CD14-positive monocyte (primary cell): ENCODE measurements around the gene UBL4A. TPM values are rescaled to one million over a fixed set of nuclear protein-coding genes. Genes with fewer than 3 reads are reported as not detected.

Experiments used
- DNase-seq, 3 donors: peaks; one replicate each; pipeline ENCODE4 v3.0.0-alpha.2; 2011 to 2022
- H2AFZ ChIP-seq: 2 replicates; pipeline ENCODE4 v1.6.0; 2012; ENCODE audit warnings: mild to moderate bottlenecking, low read depth, low read length, inconsistent platforms; ENCODE audit not compliant: insufficient read depth, poor library complexity, severe bottlenecking
- H3K27ac ChIP-seq, 2 donors: 1 replicate in 1 of 2; 2 replicates in 1 of 2; pipeline ENCODE4 v1.5.1; 2012 to 2013; ENCODE audit warnings: low read length in 2 of 2, control low read depth in 1 of 2, inconsistent platforms in 1 of 2, low read depth in 1 of 2, mild to moderate bottlenecking in 1 of 2
- H3K27me3 ChIP-seq, 2 donors: one replicate each; pipeline versions ENCODE4 v1.6.0 to v1.6.1; 2011 to 2013; ENCODE audit warnings: low read length in 2 of 2; ENCODE audit not compliant: control insufficient read depth in 2 of 2, insufficient read depth in 2 of 2
- H3K36me3 ChIP-seq, 2 donors: replicated peaks in 1 of 2; 1 replicate in 1 of 2; 2 replicates in 1 of 2; pipeline versions ENCODE4 v1.5.1 to v1.6.1; 2012 to 2013; ENCODE audit warnings: low read length in 2 of 2, control low read depth in 1 of 2, inconsistent platforms in 1 of 2, mild to moderate bottlenecking in 1 of 2; ENCODE audit not compliant: insufficient read depth in 2 of 2, control insufficient read depth in 1 of 2
- H3K4me1 ChIP-seq, 2 donors: 1 replicate in 1 of 2; 2 replicates in 1 of 2; pipeline versions ENCODE4 v1.5.1 to v1.6.1; 2012 to 2013; ENCODE audit warnings: low read length in 2 of 2, control low read depth in 1 of 2, inconsistent platforms in 1 of 2, mild to moderate bottlenecking in 1 of 2, moderate library complexity in 1 of 2; ENCODE audit not compliant: insufficient read depth in 2 of 2, control insufficient read depth in 1 of 2
- H3K4me2 ChIP-seq: replicated peaks from 2 replicates; pipeline ENCODE3; 2012; ENCODE audit warnings: low read length, moderate library complexity, mild to moderate bottlenecking; ENCODE audit not compliant: poor library complexity, severe bottlenecking; ENCODE audit errors: extremely low read depth
- H3K4me3 ChIP-seq, 3 experiments: fragments of 200-600 bp in 1 of 3; sonication (generic) in 1 of 3; replicated peaks in 1 of 3; 1 replicate in 2 of 3; 2 replicates in 1 of 3; pipeline ENCODE4 v1.5.1; 2011 to 2013; ENCODE audit warnings: low read length in 3 of 3, mild to moderate bottlenecking in 3 of 3, control low read depth in 2 of 3, low read depth in 2 of 3, inconsistent platforms in 1 of 3, moderate library complexity in 1 of 3
- H3K79me2 ChIP-seq: 2 replicates; pipeline ENCODE4 v1.6.0; 2012; ENCODE audit warnings: mild to moderate bottlenecking, control low read depth, inconsistent platforms, low read length, moderate library complexity; ENCODE audit not compliant: insufficient read depth
- H3K9ac ChIP-seq: 2 replicates; pipeline ENCODE4 v1.6.0; 2017; ENCODE audit warnings: low read length, mild to moderate bottlenecking; ENCODE audit not compliant: insufficient read depth, poor library complexity, severe bottlenecking
- H3K9me3 ChIP-seq, 2 donors: replicated peaks in 1 of 2; 1 replicate in 1 of 2; 2 replicates in 1 of 2; pipeline versions ENCODE4 v1.5.1 to v1.6.1; 2012 to 2013; ENCODE audit warnings: low read length in 2 of 2, control low read depth in 1 of 2; ENCODE audit not compliant: control insufficient read depth in 1 of 2, insufficient read depth in 1 of 2
- H4K20me1 ChIP-seq: 2 replicates; pipeline ENCODE4 v1.6.0; 2012; ENCODE audit warnings: mild to moderate bottlenecking, low read length, control low read depth, moderate library complexity; ENCODE audit not compliant: insufficient read depth
- H3K27ac Mint-ChIP-seq, 7 donors: one replicate each; pipeline ENCODE4 v1.8.0; 2020; ENCODE audit warnings: mild to moderate bottlenecking in 7 of 7, mixed read lengths in 7 of 7, moderate library complexity in 6 of 7, inconsistent platforms in 2 of 7
- H3K27me3 Mint-ChIP-seq, 3 donors: one replicate each; pipeline ENCODE4 v1.8.0; 2021 to 2022; ENCODE audit warnings: low read depth in 3 of 3, mild to moderate bottlenecking in 3 of 3, mixed read lengths in 3 of 3, moderate library complexity in 3 of 3, inconsistent platforms in 1 of 3
- H3K36me3 Mint-ChIP-seq, 2 donors: one replicate each; pipeline ENCODE4 v1.8.0; 2020; ENCODE audit warnings: mixed read lengths in 2 of 2, inconsistent platforms in 1 of 2, mild to moderate bottlenecking in 1 of 2
- H3K4me1 Mint-ChIP-seq: one replicate; pipeline ENCODE4 v1.8.0; 2020; ENCODE audit warnings: mild to moderate bottlenecking, mixed read lengths
- H3K4me3 Mint-ChIP-seq, 2 donors: one replicate each; pipeline ENCODE4 v1.8.0; 2020; ENCODE audit warnings: mild to moderate bottlenecking in 2 of 2, mixed read lengths in 2 of 2, moderate library complexity in 1 of 2
- H3K9me3 Mint-ChIP-seq, 7 donors: one replicate each; pipeline ENCODE4 v1.8.0; 2020 to 2022; ENCODE audit warnings: mixed read lengths in 7 of 7, mild to moderate bottlenecking in 6 of 7, moderate library complexity in 6 of 7, inconsistent platforms in 2 of 7
- WGBS: methylation state at CpG from one replicate; pipeline ENCODE4 v1.1.5; 2013; ENCODE audit warnings: missing lambda C conversion rate; ENCODE audit not compliant: insufficient coverage; 5-methylcytosine and 5-hydroxymethylcytosine counted together
- intact Hi-C, 2 donors: fragments of 100-400 bp; cut with micrococcal nuclease; formaldehyde crosslinking; loops; one replicate each; pipeline versions ENCODE4 v1.15.0 to v1.15.1; 2023
- polyA plus RNA-seq, 3 donors: library from polyadenylated mRNA; depleted of rRNA in 1 of 3; unstranded in 2 of 3; stranded (reverse) in 1 of 3; fragments of 300-500 nt in 2 of 3; fragments of >200 nt in 1 of 3; fragmentation: Illumina TruSeq in 2 of 3; gene quantifications; 1 replicate in 2 of 3; 2 replicates in 1 of 3; pipeline ENCODE4 v1.2.3, GENCODE V29; 2012 to 2021
- TF ChIP-seq, protein P1 (sequence below): fragments of 200-600 bp; IDR thresholded peaks from one replicate; pipeline ENCODE4 v1.8.0; 2022; ENCODE audit warnings: antibody characterized with exemption, mild to moderate bottlenecking

The UBL4A gene
- polyA plus RNA-seq, 3 donors: 27.9 to 29.0 (median 28.1) TPM

DNA sequence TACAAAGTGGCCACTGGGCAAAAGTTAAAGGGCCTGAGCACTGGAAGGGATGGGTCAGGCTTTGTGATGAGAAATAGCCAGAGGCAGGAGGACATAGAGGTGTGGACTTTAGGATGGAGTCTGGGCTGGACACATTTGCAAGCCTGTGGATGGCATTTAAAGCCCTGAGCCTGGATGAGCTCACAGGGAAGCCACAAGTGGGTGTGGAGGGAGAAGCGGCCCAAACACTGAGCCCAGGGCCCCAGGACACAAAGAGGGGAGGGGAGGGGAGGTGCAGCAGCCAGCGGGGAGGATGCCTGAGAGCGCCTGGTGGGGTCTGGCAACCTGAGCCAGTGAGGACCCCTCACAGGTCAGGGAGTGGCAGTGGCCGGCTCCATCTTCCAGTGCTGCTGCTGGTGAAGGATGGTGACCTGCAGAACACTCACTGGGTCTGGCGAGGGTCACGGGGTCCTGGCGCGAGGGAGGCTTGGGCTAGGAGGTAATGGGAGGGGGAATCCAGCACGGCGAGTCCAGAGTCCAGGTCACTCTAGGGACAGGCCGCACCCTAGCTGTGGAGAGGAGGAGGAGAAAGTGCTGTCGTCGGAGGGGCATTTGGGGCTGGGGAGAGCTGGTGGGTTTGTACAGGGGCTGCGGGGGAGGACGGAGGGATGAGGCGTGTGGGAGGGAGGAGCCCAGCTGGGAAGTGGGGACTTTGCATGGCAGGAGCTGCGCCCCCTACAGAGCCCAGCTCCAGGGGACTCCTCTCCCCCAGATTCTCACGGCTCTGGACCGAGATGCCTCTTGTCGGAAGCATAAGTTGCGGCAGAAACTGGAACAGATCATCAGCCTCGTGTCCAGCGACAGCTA is 14.4 kb downstream of the UBL4A start:
- H3K27me3 Mint-ChIP-seq: peaks cover 0 to 10% (median 2%) of the 10 kb centered on the region in 3 donors
- no peak overlapping the region for H3K27ac Mint-ChIP-seq
- TF ChIP-seq, protein P1, sequence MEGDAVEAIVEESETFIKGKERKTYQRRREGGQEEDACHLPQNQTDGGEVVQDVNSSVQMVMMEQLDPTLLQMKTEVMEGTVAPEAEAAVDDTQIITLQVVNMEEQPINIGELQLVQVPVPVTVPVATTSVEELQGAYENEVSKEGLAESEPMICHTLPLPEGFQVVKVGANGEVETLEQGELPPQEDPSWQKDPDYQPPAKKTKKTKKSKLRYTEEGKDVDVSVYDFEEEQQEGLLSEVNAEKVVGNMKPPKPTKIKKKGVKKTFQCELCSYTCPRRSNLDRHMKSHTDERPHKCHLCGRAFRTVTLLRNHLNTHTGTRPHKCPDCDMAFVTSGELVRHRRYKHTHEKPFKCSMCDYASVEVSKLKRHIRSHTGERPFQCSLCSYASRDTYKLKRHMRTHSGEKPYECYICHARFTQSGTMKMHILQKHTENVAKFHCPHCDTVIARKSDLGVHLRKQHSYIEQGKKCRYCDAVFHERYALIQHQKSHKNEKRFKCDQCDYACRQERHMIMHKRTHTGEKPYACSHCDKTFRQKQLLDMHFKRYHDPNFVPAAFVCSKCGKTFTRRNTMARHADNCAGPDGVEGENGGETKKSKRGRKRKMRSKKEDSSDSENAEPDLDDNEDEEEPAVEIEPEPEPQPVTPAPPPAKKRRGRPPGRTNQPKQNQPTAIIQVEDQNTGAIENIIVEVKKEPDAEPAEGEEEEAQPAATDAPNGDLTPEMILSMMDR: no peak
- Histone ChIP-seq H3K36me3 (no peaks in the 10 kb centered on the region), H4K20me1 (no peaks in the 10 kb centered on the region), H3K4me3 (no peak overlapping the region), H3K4me2 (no peak overlapping the region), H3K27ac (no peak overlapping the region), H3K27me3 (no peaks in the 10 kb centered on the region), H3K9me3 (peaks cover 0 to 4% of the 10 kb centered on the region in 2 donors), H3K4me1 (no peaks in the 10 kb centered on the region), H3K79me2 (no peaks in the 10 kb centered on the region), H3K9ac (no peak overlapping the region), H2AFZ (no peak overlapping the region)
- WGBS: 93% methylated on average over 7 of the region's 23 CpGs
- H3K9me3 Mint-ChIP-seq: peaks cover 0 to 10% (median 2%) of the 10 kb centered on the region in 7 donors
- no peaks in the 10 kb centered on the region for H3K4me1 Mint-ChIP-seq
- H3K4me3 Mint-ChIP-seq: no peak overlapping the region
- H3K36me3 Mint-ChIP-seq: no peaks in the 10 kb centered on the region
- no peak for DNase-seq
- intact Hi-C loops: no loop called here

DNA sequence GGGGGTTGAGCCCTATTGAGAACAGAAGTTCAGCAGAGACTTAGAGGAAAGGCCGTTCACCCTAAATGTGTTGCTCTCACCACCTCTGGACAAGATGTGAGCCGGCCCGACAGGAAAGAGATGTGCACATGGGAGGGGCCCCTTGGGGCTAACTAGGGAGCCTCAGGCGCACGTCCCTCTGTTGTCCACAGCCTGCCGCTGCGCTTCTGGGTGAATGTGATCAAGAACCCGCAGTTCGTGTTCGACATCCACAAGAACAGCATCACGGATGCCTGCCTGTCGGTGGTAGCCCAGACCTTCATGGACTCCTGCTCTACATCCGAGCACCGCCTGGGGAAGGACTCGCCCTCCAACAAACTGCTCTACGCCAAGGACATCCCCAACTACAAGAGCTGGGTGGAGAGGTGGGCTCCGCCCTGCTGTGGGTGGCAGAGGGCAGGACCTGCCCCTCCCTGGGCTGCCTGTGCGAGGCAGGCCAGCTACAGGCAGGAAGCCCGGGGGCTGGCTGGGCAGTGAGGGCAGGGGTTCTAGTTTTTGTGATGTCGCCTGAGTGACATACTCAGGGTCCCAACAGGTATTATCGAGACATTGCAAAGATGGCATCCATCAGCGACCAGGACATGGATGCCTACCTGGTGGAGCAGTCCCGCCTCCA is 15.4 kb downstream of the UBL4A start:
- H3K36me3 ChIP-seq: no peaks in the 10 kb centered on the region
- peaks cover 0 to 4% of the 10 kb centered on the region in 2 donors for H3K9me3 ChIP-seq
- H4K20me1 ChIP-seq: no peaks in the 10 kb centered on the region
- Mint-ChIP-seq H3K4me1 (no peaks in the 10 kb centered on the region), H3K9me3 (peaks cover 0 to 7% (median 2%) of the 10 kb centered on the region in 7 donors), H3K4me3 (no peak overlapping the region), H3K27ac (no peak overlapping the region), H3K36me3 (no peaks in the 10 kb centered on the region), H3K27me3 (peaks cover 0 to 4% (median 2%) of the 10 kb centered on the region in 3 donors)
- no peaks in the 10 kb centered on the region for H3K27me3 ChIP-seq
- no peak overlapping the region for H3K4me2 ChIP-seq
- no peak overlapping the region for H3K27ac ChIP-seq
- no peaks in the 10 kb centered on the region for H3K79me2 ChIP-seq
- H3K9ac ChIP-seq: no peak overlapping the region
- intact Hi-C loops: no loop called here
- H2AFZ ChIP-seq: no peak overlapping the region
- TF ChIP-seq, protein P1: no peak
- H3K4me3 ChIP-seq: no peak overlapping the region
- no peak for DNase-seq
- WGBS: no CpG with 5 or more reads among the region's 23 CpGs
- H3K4me1 ChIP-seq: no peaks in the 10 kb centered on the region
